ENCODE data around the gene TMA7. TPM values are rescaled to one million over a fixed set of nuclear protein-coding genes. Genes with fewer than 3 reads are reported as not detected.
A peak's percentile ranks its signal among the peaks of the same experiment; 100 is the strongest.

The TMA7 gene
- total and polyA plus RNA-seq, 11 donors = 177 to 733 (median 205) TPM

- Histone ChIP-seq H3K4me1 (peaks cover 0 to 11% (median 2%) of the 10 kb centered on the region in 12 donors), H3K4me3 (no peak overlapping the region), H3K27me3 (peaks cover 0 to 16% (median 0%) of the 10 kb centered on the region in 9 donors), H3K9me3 (no peaks in the 10 kb centered on the region), H3K27ac (no peak overlapping the region), H3K36me3 (no peaks in the 10 kb centered on the region)
- 67 to 73% (median 70%) methylated on average over 8 to 9 of the region's 9 CpGs for WGBS, 4 donors
- peak in 2 of 5 donors; percentile 15 to 62 for DNase-seq
- intact Hi-C loops (cut with DNase I) = no loop called here
- no peak for ATAC-seq
- TF ChIP-seq CTCF (IDR thresholded peaks at IDR 0.05) (no peak), POLR2A (IDR thresholded peaks at IDR 0.05) (no peak)
Observed at GRCh38 chr3:48397767-48398681, 42.0 kb upstream of the TMA7 start.

GRCh38 chr3:48398701-48399386, 41.2 kb upstream of the TMA7 start:
- intact Hi-C loops (cut with DNase I) = no loop called here
- peaks cover 0 to 14% (median 0%) of the 10 kb centered on the region in 9 donors for H3K27me3 ChIP-seq
- no peak overlapping the region for H3K4me3 ChIP-seq
- DNase-seq (peak in 2 of 5 donors; percentile 22 to 50), ATAC-seq (no peak)
- TF ChIP-seq POLR2A (IDR thresholded peaks at IDR 0.05) (no peak), CTCF (IDR thresholded peaks at IDR 0.05) (no peak)
- no peak overlapping the region for H3K27ac ChIP-seq
- peaks cover 0 to 8% (median 0%) of the 10 kb centered on the region in 9 donors for H3K36me3 ChIP-seq
- H3K9me3 ChIP-seq = no peaks in the 10 kb centered on the region
- H3K4me1 ChIP-seq = peaks cover 0 to 11% (median 2%) of the 10 kb centered on the region in 12 donors
- WGBS, 4 donors = 55 to 68% (median 62%) methylated on average over 6 to 11 of the region's 11 CpGs

- no peak overlapping the region for H3K4me3 ChIP-seq
- H3K4me1 ChIP-seq = peaks cover 0 to 11% (median 2%) of the 10 kb centered on the region in 12 donors
- intact Hi-C loops (cut with DNase I) = loop anchor here in 7 of 10 donors (2.0 to 10.0 kb wide), 7 partner anchors 35 to 149 kb away; no protein-coding TSS in a partner anchor
- no peaks in the 10 kb centered on the region for H3K9me3 ChIP-seq
- WGBS, 4 donors = 64 to 81% (median 69%) methylated on average over 4 of the region's 4 CpGs
- H3K27me3 ChIP-seq = peaks cover 0 to 9% (median 0%) of the 10 kb centered on the region in 9 donors
- ATAC-seq = no peak
- no peak for DNase-seq
- no peak overlapping the region for H3K27ac ChIP-seq
- peaks cover 0 to 15% (median 6%) of the 10 kb centered on the region in 9 donors for H3K36me3 ChIP-seq
- TF ChIP-seq POLR2A (IDR thresholded peaks at IDR 0.05) (no peak), CTCF (IDR thresholded peaks at IDR 0.05) (no peak)
Observed at GRCh38 chr3:48399387-48400172, 40.5 kb upstream of the TMA7 start.

Data from heart left ventricle (tissue), 16 donors.